Measurements from ENCODE around the gene NCKAP5L.
"Not testable (repeated sequence)": the region's sequence is repeated elsewhere in the genome, so short reads cannot be mapped to it uniquely, and the experiment has no call there.

NCKAP5L gene

DNA sequence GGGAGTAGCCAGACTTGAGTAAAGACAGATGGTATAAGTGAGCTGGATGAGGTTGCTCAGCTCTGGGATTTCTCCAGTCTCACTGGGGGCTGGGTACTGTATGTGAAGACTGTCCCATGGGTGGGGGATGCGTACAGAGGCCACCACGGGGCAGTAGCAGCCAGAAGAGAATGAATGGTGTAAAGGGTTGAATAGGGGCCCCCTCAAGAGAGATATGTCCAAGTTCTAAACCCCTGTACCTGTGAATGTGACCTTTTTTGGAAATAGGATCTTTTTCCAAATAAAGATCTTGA lies 36.5 kb upstream of the NCKAP5L start:
- no peak for TF ChIP-seq EZH2phosphoT487 (conservative IDR thresholded peaks at IDR 0.05; ENCODE audit: low read length)
- TF ChIP-seq, protein P1, sequence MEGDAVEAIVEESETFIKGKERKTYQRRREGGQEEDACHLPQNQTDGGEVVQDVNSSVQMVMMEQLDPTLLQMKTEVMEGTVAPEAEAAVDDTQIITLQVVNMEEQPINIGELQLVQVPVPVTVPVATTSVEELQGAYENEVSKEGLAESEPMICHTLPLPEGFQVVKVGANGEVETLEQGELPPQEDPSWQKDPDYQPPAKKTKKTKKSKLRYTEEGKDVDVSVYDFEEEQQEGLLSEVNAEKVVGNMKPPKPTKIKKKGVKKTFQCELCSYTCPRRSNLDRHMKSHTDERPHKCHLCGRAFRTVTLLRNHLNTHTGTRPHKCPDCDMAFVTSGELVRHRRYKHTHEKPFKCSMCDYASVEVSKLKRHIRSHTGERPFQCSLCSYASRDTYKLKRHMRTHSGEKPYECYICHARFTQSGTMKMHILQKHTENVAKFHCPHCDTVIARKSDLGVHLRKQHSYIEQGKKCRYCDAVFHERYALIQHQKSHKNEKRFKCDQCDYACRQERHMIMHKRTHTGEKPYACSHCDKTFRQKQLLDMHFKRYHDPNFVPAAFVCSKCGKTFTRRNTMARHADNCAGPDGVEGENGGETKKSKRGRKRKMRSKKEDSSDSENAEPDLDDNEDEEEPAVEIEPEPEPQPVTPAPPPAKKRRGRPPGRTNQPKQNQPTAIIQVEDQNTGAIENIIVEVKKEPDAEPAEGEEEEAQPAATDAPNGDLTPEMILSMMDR (IDR thresholded peaks at IDR 0.05; ENCODE audit: insufficient read depth, low read length, poor library complexity, severe bottlenecking) = no peak
- H3K9ac ChIP-seq (ENCODE audit: low read length) = no peak overlapping the region
- no peaks in the 10 kb centered on the region for H3K36me3 ChIP-seq (ENCODE audit: low read length)
- no peak overlapping the region for H3K27ac ChIP-seq (ENCODE audit: low read depth, low read length)
- no peaks in the 10 kb centered on the region for H3F3A ChIP-seq (ENCODE audit: insufficient read depth)
- no peaks in the 10 kb centered on the region for H3K79me2 ChIP-seq (ENCODE audit: insufficient read depth, low read length)
- H2AFZ ChIP-seq (ENCODE audit: low read depth, low read length, severe bottlenecking) = no peak overlapping the region
- H3K9me3 ChIP-seq (ENCODE audit: insufficient read depth, low read length) = no peaks in the 10 kb centered on the region
- H4K20me1 ChIP-seq (ENCODE audit: low read depth, low read length) = no peaks in the 10 kb centered on the region
- no peak overlapping the region for H3K4me3 ChIP-seq (ENCODE audit: insufficient read depth, low read length, poor library complexity, severe bottlenecking)
- no peaks in the 10 kb centered on the region for H3K9me2 ChIP-seq (replicated peaks; ENCODE audit: insufficient read depth, low read length)
- no peaks in the 10 kb centered on the region for H3K27me3 ChIP-seq (ENCODE audit: low read length)
- H3K4me2 ChIP-seq (ENCODE audit: low read depth, low read length, poor library complexity, severe bottlenecking) = no peak overlapping the region

DNA sequence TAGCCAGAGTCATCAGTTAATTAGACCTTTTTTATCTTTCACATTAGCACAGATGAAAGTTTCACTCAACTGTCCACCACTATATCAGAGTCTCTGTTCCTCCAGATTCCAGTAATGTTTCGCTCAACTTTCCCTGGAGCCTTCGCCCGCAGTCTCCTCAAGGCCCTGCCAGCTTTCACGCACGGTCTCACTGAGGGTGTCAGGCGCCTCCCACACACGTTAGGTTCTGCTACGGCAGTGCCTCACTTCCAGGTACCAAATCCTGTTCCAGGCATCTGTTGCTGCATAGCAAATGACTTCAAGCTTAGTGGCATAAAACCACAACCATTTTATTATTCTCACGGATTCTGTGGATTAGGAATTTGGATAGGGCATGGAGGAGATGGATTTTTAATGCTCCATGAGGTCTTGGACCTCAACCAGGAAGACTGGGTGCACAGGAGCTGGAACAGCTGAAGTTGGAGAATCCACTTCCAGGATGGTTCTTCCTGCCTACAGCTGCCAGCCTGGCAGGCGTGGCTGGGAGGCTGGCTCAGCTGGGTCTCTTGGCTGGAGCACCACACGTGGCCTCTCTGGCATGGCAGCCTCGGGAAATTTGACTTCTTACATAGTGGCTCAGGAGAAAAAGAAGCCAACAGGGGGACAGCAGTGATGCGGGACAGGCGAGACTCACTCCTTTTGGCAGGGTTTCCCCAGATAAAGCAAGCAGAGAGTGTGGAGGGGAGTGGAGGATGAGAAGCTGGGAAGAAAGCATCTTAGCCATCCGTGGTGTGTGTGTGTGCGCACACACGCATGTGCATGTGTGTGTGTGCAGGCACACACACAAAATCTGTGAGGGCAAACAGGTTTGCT lies 36.0 kb upstream of the NCKAP5L start:
- no peaks in the 10 kb centered on the region for H3F3A ChIP-seq (ENCODE audit: insufficient read depth)
- H3K4me3 ChIP-seq (ENCODE audit: insufficient read depth, low read length, poor library complexity, severe bottlenecking) = no peak overlapping the region
- no peaks in the 10 kb centered on the region for H3K9me3 ChIP-seq (ENCODE audit: insufficient read depth, low read length)
- H3K36me3 ChIP-seq (ENCODE audit: low read length) = no peaks in the 10 kb centered on the region
- no peak overlapping the region for H3K27ac ChIP-seq (ENCODE audit: low read depth, low read length)
- H3K27me3 ChIP-seq (ENCODE audit: low read length) = no peaks in the 10 kb centered on the region
- no peak overlapping the region for H3K4me2 ChIP-seq (ENCODE audit: low read depth, low read length, poor library complexity, severe bottlenecking)
- H3K79me2 ChIP-seq (ENCODE audit: insufficient read depth, low read length) = no peaks in the 10 kb centered on the region
- H4K20me1 ChIP-seq (ENCODE audit: low read depth, low read length) = no peaks in the 10 kb centered on the region
- TF ChIP-seq EZH2phosphoT487 (conservative IDR thresholded peaks at IDR 0.05; ENCODE audit: low read length) = no peak
- TF ChIP-seq, protein P1 (IDR thresholded peaks at IDR 0.05; ENCODE audit: insufficient read depth, low read length, poor library complexity, severe bottlenecking) = no peak
- no peak overlapping the region for H3K9ac ChIP-seq (ENCODE audit: low read length)
- no peak overlapping the region for H2AFZ ChIP-seq (ENCODE audit: low read depth, low read length, severe bottlenecking)
- no peaks in the 10 kb centered on the region for H3K9me2 ChIP-seq (replicated peaks; ENCODE audit: insufficient read depth, low read length)

DNA sequence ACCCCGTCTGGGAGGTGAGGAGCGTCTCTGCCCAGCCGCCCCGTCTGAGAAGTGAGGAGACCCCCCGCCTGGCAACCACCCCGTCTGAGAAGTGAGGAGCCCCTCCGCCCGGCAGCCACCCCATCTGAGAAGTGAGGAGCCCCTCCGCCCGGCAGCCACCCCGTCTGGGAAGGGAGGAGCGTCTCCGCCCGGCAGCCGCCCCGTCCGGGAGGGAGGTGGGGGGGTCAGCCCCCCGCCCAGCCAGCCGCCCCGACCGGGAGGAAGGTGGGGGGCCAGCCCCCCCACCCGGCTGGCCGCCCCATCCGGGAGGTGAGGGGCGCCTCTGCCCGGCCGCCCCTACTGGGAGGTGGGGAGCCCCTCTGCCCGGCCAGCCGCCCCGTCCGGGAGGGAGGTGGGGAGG lies 32.7 kb upstream of the NCKAP5L start:
- not testable (repeated sequence) for H2AFZ ChIP-seq (ENCODE audit: low read depth, low read length, severe bottlenecking); H3K9ac ChIP-seq (ENCODE audit: low read length); H4K20me1 ChIP-seq (ENCODE audit: low read depth, low read length); H3K4me3 ChIP-seq (ENCODE audit: insufficient read depth, low read length, poor library complexity, severe bottlenecking); H3K79me2 ChIP-seq (ENCODE audit: insufficient read depth, low read length); H3K27me3 ChIP-seq (ENCODE audit: low read length); H3K27ac ChIP-seq (ENCODE audit: low read depth, low read length); H3K36me3 ChIP-seq (ENCODE audit: low read length); H3K9me2 ChIP-seq (replicated peaks; ENCODE audit: insufficient read depth, low read length); H3K9me3 ChIP-seq (ENCODE audit: insufficient read depth, low read length); H3K4me2 ChIP-seq (ENCODE audit: low read depth, low read length, poor library complexity, severe bottlenecking); H3F3A ChIP-seq (ENCODE audit: insufficient read depth)

DNA sequence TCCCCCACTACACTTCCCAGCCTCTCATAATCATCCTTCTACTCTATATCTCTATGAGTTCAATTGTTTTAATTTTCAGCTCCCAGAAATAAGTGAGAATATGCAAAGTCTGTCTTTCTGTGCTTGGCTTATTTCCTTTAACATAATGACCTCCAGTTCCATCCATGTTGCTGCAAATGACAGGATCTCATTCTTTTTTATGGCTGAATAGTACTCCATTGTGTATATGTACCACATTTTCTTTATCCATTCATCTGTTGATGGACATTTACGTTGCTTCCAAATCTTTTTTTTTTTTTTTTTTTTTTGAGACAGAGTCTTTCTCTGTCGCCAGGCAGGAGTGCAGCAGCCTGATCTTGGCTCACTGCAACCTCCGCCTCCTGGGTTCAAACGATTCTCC lies 27.7 kb upstream of the NCKAP5L start:
- not testable (repeated sequence) for H4K20me1 ChIP-seq (ENCODE audit: low read depth, low read length); H3K4me2 ChIP-seq (ENCODE audit: low read depth, low read length, poor library complexity, severe bottlenecking); H3K79me2 ChIP-seq (ENCODE audit: insufficient read depth, low read length)

More for the DNA sequence above, 27.7 kb upstream of the NCKAP5L start:
- not testable (repeated sequence) for H3K4me3 ChIP-seq (ENCODE audit: insufficient read depth, low read length, poor library complexity, severe bottlenecking); H3K9me3 ChIP-seq (ENCODE audit: insufficient read depth, low read length); H3K9ac ChIP-seq (ENCODE audit: low read length); H3K27me3 ChIP-seq (ENCODE audit: low read length); H3K27ac ChIP-seq (ENCODE audit: low read depth, low read length); H2AFZ ChIP-seq (ENCODE audit: low read depth, low read length, severe bottlenecking); H3K9me2 ChIP-seq (replicated peaks; ENCODE audit: insufficient read depth, low read length); H3K36me3 ChIP-seq (ENCODE audit: low read length); H3F3A ChIP-seq (ENCODE audit: insufficient read depth)

All from SU-DHL-6 (cell line).